ENCODE data around the gene BAD. TPM values are rescaled to one million over a fixed set of nuclear protein-coding genes. Genes with fewer than 3 reads are reported as not detected.

The BAD gene
- total and polyA plus RNA-seq, 11 donors: 41.5 to 123 (median 58.5) TPM

DNA sequence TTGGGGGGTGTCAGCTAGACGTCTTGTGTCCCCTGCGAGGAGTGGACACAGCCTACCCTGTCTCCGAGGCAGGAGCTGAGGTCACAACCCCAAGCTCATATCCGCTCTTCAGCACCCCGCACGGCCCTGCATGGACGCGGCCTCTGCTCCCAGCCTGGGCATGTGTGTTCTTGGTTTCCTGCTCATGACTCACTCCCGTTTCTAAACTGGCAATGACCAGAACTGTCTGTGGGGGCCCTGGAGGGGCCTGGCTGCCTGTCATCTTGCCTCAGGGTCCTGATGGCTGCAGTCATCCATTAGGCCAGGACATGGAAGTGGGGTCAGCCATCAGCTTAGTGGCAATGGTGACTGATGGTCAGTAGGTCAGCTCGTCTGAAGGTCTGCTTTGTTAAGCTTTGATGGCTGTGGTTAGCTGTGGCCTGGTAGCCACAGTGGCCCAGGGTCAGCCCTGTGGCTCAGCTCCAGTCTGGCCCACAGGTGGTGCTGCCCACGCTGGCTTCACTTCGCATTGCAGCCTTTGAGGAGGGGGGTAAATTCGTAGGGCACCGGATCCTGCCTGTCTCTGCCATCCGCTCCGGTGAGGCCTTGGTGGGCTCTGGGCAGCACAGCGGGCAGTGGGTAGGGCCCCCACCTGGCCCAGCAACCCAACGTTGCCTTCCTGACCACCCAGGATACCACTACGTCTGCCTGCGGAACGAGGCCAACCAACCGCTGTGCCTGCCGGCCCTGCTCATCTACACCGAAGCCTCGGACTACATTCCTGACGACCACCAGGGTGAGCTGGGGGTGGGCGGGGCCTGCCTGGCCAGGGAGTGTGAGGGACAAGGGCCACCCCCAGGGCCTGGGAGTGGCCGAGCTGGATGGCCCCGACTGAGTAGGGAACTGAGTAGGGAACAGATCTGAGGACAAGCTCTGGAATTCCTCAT lies 21.2 kb downstream of the BAD start:
- peaks cover 0 to 87% (median 71%) of the 10 kb centered on the region in 9 donors for H3K36me3 ChIP-seq
- no peaks in the 10 kb centered on the region for H3K9me3 ChIP-seq
- peaks cover 0 to 17% (median 14%) of the 10 kb centered on the region in 12 donors for H3K4me1 ChIP-seq
- H3K27me3 ChIP-seq: no peaks in the 10 kb centered on the region
- 85 to 87% (median 86%) methylated on average over 16 to 29 of the region's 29 CpGs for WGBS, 4 donors
- H3K27ac ChIP-seq: no peak overlapping the region
- intact Hi-C loops (cut with DNase I): no loop called here
- no peak overlapping the region for H3K4me3 ChIP-seq
- TF ChIP-seq CTCF (IDR thresholded peaks at IDR 0.05): no peak
- TF ChIP-seq POLR2A (IDR thresholded peaks at IDR 0.05): no peak
- no peak for DNase-seq
- ATAC-seq: no peak

GRCh38 chr11:64262271-64263002 lies 22.0 kb downstream of the BAD start:
- TF ChIP-seq CTCF (IDR thresholded peaks at IDR 0.05) (no peak), POLR2A (IDR thresholded peaks at IDR 0.05) (no peak)

DNA sequence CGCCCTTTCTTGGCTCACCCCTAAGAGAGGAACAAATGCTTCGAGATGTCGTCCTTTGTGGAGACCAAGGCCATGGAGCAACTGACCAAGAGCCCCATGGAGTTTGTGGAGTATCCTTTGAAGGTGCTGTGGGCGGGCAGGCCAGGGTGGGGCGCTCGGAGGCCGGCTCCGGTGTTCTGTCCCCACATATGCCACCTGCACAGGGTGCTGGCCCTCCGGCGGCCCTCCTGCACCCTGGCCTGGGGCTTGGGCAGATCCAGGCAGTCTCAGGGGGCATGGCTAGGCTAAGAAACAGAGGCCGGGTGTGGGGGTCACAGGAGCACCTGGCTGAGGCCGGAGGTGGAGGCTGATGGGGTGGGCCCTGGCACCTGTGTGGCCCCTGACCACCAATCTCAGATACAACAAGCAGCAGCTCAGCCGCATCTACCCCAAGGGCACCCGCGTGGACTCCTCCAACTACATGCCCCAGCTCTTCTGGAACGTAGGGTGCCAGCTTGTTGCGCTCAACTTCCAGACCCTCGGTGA lies 22.8 kb downstream of the BAD start:
- TF ChIP-seq CTCF (IDR thresholded peaks at IDR 0.05) (no peak), POLR2A (IDR thresholded peaks at IDR 0.05) (no peak)
- 87 to 92% (median 91%) methylated on average over 12 to 18 of the region's 18 CpGs for WGBS, 4 donors

More at GRCh38 chr11:64262271-64263002, 22.0 kb downstream of the BAD start:
- ATAC-seq (no peak), DNase-seq (peak in 1 of 5 donors; percentile 28)
- Histone ChIP-seq H3K9me3 (no peaks in the 10 kb centered on the region), H3K4me3 (no peak overlapping the region), H3K27ac (no peak overlapping the region), H3K4me1 (peaks cover 0 to 9% (median 6%) of the 10 kb centered on the region in 12 donors), H3K27me3 (no peaks in the 10 kb centered on the region), H3K36me3 (peaks cover 0 to 96% (median 79%) of the 10 kb centered on the region in 9 donors)
- intact Hi-C loops (cut with DNase I): no loop called here
- WGBS, 4 donors: 94 to 96% (median 96%) methylated on average over 25 to 42 of the region's 42 CpGs

More for the DNA sequence above, 22.8 kb downstream of the BAD start:
- Histone ChIP-seq H3K27me3 (no peaks in the 10 kb centered on the region), H3K4me1 (peaks cover 0 to under 1% (median 0%) of the 10 kb centered on the region in 12 donors), H3K4me3 (no peak overlapping the region), H3K36me3 (peaks cover 0 to 99% (median 82%) of the 10 kb centered on the region in 9 donors), H3K9me3 (no peaks in the 10 kb centered on the region), H3K27ac (no peak overlapping the region)
- intact Hi-C loops (cut with DNase I): no loop called here
- ATAC-seq (no peak), DNase-seq (peak in 1 of 5 donors; percentile 31)

All from heart left ventricle (tissue), 16 donors.